ENCODE results near the gene SMYD3.
A peak's percentile ranks its signal among the peaks of the same experiment; 100 is the strongest.

SMYD3 gene

DNA sequence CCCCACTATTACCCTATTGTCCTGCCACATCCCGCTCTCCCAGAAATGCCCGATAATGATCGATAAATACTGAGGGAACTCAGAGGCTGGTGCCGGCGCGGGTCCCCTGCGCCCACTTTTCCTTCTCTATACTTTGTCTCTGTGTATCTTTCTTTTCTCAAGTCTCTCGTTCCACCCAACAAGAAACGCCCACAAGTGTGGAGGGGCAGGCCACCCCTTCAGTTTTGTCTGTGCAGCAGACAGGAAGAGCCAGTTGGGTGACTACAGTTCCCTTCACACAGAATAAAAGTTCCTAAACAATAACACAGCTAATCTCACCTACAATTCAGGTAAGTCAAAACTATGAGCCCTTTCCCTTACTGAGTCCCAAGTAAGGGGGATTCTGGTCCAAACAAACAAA, 423.7 kb downstream of the SMYD3 start:
- no peaks in the 10 kb centered on the region for H3K27me3 ChIP-seq (ENCODE audit: insufficient read depth, poor library complexity, severe bottlenecking)
- no peak overlapping the region for H3K4me3 ChIP-seq (replicated peaks; ENCODE audit: insufficient read depth, low read length)
- no peak for DNase-seq (ENCODE audit: low read depth in 1 of 2, low spot score in 1 of 2)
- no peak overlapping the region for H3K27ac ChIP-seq (replicated peaks)
- TF ChIP-seq, protein P1, sequence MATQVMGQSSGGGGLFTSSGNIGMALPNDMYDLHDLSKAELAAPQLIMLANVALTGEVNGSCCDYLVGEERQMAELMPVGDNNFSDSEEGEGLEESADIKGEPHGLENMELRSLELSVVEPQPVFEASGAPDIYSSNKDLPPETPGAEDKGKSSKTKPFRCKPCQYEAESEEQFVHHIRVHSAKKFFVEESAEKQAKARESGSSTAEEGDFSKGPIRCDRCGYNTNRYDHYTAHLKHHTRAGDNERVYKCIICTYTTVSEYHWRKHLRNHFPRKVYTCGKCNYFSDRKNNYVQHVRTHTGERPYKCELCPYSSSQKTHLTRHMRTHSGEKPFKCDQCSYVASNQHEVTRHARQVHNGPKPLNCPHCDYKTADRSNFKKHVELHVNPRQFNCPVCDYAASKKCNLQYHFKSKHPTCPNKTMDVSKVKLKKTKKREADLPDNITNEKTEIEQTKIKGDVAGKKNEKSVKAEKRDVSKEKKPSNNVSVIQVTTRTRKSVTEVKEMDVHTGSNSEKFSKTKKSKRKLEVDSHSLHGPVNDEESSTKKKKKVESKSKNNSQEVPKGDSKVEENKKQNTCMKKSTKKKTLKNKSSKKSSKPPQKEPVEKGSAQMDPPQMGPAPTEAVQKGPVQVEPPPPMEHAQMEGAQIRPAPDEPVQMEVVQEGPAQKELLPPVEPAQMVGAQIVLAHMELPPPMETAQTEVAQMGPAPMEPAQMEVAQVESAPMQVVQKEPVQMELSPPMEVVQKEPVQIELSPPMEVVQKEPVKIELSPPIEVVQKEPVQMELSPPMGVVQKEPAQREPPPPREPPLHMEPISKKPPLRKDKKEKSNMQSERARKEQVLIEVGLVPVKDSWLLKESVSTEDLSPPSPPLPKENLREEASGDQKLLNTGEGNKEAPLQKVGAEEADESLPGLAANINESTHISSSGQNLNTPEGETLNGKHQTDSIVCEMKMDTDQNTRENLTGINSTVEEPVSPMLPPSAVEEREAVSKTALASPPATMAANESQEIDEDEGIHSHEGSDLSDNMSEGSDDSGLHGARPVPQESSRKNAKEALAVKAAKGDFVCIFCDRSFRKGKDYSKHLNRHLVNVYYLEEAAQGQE (IDR thresholded peaks at IDR 0.05; ENCODE audit: insufficient replicate concordance, low read depth), result no peak
- TF ChIP-seq GABPA (IDR thresholded peaks at IDR 0.05; ENCODE audit: low read depth), result no peak
- TF ChIP-seq SPI1 (IDR thresholded peaks at IDR 0.05; ENCODE audit: borderline replicate concordance, low read depth), result no peak
- no peak for TF ChIP-seq POLR2AphosphoS5 (IDR thresholded peaks at IDR 0.05; ENCODE audit: low read depth)
- TF ChIP-seq, protein P2, sequence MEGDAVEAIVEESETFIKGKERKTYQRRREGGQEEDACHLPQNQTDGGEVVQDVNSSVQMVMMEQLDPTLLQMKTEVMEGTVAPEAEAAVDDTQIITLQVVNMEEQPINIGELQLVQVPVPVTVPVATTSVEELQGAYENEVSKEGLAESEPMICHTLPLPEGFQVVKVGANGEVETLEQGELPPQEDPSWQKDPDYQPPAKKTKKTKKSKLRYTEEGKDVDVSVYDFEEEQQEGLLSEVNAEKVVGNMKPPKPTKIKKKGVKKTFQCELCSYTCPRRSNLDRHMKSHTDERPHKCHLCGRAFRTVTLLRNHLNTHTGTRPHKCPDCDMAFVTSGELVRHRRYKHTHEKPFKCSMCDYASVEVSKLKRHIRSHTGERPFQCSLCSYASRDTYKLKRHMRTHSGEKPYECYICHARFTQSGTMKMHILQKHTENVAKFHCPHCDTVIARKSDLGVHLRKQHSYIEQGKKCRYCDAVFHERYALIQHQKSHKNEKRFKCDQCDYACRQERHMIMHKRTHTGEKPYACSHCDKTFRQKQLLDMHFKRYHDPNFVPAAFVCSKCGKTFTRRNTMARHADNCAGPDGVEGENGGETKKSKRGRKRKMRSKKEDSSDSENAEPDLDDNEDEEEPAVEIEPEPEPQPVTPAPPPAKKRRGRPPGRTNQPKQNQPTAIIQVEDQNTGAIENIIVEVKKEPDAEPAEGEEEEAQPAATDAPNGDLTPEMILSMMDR (IDR thresholded peaks at IDR 0.05; ENCODE audit: insufficient read depth, low read length), result no peak

DNA sequence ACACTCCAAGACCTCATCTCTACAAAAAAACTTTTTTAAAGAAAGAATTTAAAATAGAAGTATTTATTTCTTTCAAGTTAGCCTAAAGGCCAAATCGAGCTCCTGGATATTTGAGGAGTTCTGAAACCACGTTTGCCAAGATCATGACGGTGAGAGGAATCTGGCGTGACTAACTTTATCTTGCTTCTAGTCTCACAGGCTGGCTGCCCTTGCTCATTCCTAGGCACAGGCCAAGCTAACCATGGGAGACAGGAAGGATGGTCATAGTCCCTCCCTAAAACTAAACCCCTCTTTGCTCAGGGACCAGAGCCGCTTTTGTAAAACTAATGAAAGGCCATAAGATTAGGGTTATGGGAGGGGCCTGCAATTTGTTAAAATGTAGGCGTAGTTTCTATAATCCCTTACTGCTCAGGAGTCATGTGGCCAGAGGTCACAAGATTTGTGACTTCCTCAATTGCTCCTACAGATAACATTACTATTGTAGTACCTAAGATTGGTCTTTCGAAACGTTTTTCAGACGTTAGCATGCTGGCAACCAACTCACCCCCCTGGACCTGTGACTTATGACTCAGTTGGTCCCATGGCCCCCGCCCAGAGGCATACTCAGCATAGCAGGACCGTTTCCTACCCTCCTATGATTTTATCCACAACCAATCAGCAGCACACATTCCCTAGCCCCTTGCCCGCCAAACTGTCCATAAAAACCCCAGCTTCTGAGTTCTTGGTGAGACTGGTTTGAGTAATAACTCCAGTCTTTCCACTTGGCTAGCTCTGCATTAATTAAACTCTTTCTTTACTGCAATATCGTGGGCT, 425.0 kb downstream of the SMYD3 start:
- no peak overlapping the region for H3K4me3 ChIP-seq (replicated peaks; ENCODE audit: insufficient read depth, low read length)
- TF ChIP-seq SPI1 (IDR thresholded peaks at IDR 0.05; ENCODE audit: borderline replicate concordance, low read depth), result 0 out of 2 replicates have a peak, but pooled peaks have one; percentile 27
- TF ChIP-seq, protein P2 (IDR thresholded peaks at IDR 0.05; ENCODE audit: insufficient read depth, low read length), result no peak
- H3K27ac ChIP-seq (replicated peaks), result no peak overlapping the region
- no peaks in the 10 kb centered on the region for H3K27me3 ChIP-seq (ENCODE audit: insufficient read depth, poor library complexity, severe bottlenecking)
- DNase-seq (ENCODE audit: low read depth in 1 of 2, low spot score in 1 of 2), result no peak

DNA sequence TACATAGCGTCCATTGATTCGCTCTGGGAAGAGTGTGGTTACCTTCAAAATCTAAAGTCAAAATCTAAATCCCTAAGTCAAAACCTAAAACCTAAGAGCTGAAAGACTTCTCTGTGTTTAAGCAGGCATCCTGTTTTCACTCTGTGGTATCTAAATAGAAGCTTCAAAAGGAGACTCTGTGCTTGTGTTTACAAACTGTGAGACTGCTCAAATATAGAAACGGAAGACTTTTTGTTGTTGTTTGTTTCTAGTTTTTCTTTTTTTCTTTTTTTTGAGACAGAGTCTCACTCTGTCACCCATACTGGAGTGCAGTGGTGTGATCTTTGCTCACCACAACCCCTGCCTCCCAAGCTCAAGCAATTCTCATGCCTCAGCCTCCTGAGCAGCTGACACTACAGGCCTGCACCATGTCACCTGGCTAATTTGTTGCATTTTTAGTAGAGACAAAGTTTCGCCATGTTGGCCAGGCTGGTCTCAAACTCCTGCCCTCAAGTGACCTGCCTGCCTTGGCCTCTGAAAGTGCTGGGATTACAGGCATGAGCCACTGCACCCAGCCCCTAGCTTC, 425.9 kb downstream of the SMYD3 start:
- TF ChIP-seq, protein P2 (IDR thresholded peaks at IDR 0.05; ENCODE audit: insufficient read depth, low read length), result no peak
- TF ChIP-seq SPI1 (IDR thresholded peaks at IDR 0.05; ENCODE audit: borderline replicate concordance, low read depth) (no peak), GABPA (IDR thresholded peaks at IDR 0.05; ENCODE audit: low read depth) (no peak), POLR2AphosphoS5 (IDR thresholded peaks at IDR 0.05; ENCODE audit: low read depth) (no peak)
- TF ChIP-seq, protein P1 (IDR thresholded peaks at IDR 0.05; ENCODE audit: insufficient replicate concordance, low read depth), result no peak
- Histone ChIP-seq H3K27ac (replicated peaks) (no peak overlapping the region), H3K4me3 (replicated peaks; ENCODE audit: insufficient read depth, low read length) (no peak overlapping the region), H3K27me3 (ENCODE audit: insufficient read depth, poor library complexity, severe bottlenecking) (no peaks in the 10 kb centered on the region)
- no peak for DNase-seq (ENCODE audit: low read depth in 1 of 2, low spot score in 1 of 2)
